HG03066 (cell line): Measurements from ENCODE around the gene FBN2.
"Not testable (repeated sequence)": the region's sequence is repeated elsewhere in the genome, so short reads cannot be mapped to it uniquely, and the experiment has no call there.

Source experiments
- ATAC-seq: cut with Tn5 transposase; IDR thresholded peaks from one replicate; pipeline ENCODE4 v1.9.1; 2021; ENCODE audit warnings: low read depth; ENCODE audit not compliant: unreplicated experiment

The FBN2 gene

GRCh38 chr5:128435861-128436260, 102.2 kb downstream of the FBN2 start:
- no peak for ATAC-seq

GRCh38 chr5:128434993-128435392, 103.1 kb downstream of the FBN2 start:
- no peak for ATAC-seq

GRCh38 chr5:128432913-128433440, 105.1 kb downstream of the FBN2 start:
- no peak for ATAC-seq

- ATAC-seq: no peak
These were observed 110.1 kb downstream of the FBN2 start for GRCh38 chr5:128427921-128428320.

GRCh38 chr5:128426090-128426534, 111.9 kb downstream of the FBN2 start:
- peak; percentile 92 for ATAC-seq

- no peak for ATAC-seq
These were observed 113.4 kb downstream of the FBN2 start for GRCh38 chr5:128424646-128425045.

GRCh38 chr5:128422612-128423011, 115.4 kb downstream of the FBN2 start:
- ATAC-seq: no peak

- ATAC-seq: no peak
These were observed 123.6 kb downstream of the FBN2 start for GRCh38 chr5:128414469-128414868.

- no peak for ATAC-seq
These were observed 124.7 kb downstream of the FBN2 start for GRCh38 chr5:128413356-128413755.

- ATAC-seq: no peak
These were observed 125.7 kb downstream of the FBN2 start for GRCh38 chr5:128412145-128412930.

GRCh38 chr5:128409166-128409800, 128.8 kb downstream of the FBN2 start:
- ATAC-seq: no peak

GRCh38 chr5:128408622-128409021, 129.4 kb downstream of the FBN2 start:
- ATAC-seq: no peak

- no peak for ATAC-seq
These were observed 130.1 kb downstream of the FBN2 start for GRCh38 chr5:128407944-128408343.

GRCh38 chr5:128406803-128407202, 131.2 kb downstream of the FBN2 start:
- ATAC-seq: no peak

GRCh38 chr5:128405159-128405558, 132.9 kb downstream of the FBN2 start:
- no peak for ATAC-seq

GRCh38 chr5:128403333-128403732, 134.7 kb downstream of the FBN2 start:
- no peak for ATAC-seq

- no peak for ATAC-seq
These were observed 135.5 kb downstream of the FBN2 start for GRCh38 chr5:128402506-128402905.

- not testable (repeated sequence) for ATAC-seq
These were observed 137.3 kb downstream of the FBN2 start for GRCh38 chr5:128400766-128401165.

- ATAC-seq: no peak
These were observed 138.9 kb downstream of the FBN2 start for GRCh38 chr5:128399111-128399510.

- ATAC-seq: no peak
These were observed 140.2 kb downstream of the FBN2 start for GRCh38 chr5:128397876-128398275.

- ATAC-seq: no peak
These were observed 143.0 kb downstream of the FBN2 start for GRCh38 chr5:128395073-128395472.

GRCh38 chr5:128384068-128384467, 154.0 kb downstream of the FBN2 start:
- no peak for ATAC-seq
